Measurements from ENCODE around the gene FBXO28. TPM values are rescaled to one million over a fixed set of nuclear protein-coding genes. Genes with fewer than 3 reads are reported as not detected.

The FBXO28 gene
- total RNA-seq, 1 experiment from 2014 or later = 37.0 TPM

DNA sequence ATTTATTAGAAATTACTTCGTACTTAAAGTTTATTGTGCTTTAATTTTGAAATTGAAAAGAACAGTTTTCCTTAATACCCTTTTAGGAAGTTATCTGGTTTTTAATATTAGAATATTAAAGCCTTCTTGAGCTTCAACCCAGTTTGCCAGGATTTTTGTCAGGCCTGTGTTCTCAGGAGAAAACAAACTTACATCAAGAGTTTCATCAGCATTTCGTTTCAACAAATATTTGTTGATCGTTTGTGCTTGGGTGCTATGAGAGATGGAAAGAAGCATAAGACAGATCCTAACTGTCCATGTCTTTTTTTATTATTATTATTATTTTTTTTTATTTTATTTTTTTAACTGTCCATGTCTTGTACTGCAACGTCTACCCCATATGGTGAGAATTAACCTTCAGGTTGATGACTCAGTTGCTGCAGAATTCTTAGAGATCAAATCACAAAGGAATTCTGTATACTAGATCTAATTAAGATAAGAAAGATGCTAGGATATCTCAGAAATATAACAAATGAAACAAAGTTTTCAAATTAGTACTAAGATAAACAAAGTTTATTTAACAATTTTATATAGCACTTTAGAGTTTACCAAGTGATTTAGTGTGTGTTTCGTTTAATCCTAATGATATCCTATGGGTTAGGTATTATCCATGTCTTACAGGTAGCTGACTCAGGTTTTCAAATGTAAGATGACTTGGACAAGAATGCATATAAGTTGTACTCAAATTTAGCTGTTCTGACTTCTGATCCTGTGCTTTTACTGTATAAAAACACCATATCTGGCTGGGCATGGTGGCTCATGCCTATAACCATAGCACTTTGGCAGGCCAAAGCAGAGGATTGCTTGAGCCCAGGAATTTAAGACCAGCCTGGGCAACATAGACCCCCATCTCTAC is 14.3 kb downstream of the FBXO28 start:
- Histone ChIP-seq H3K27me3 (ENCODE audit: insufficient read depth, low read length) (no peaks in the 10 kb centered on the region), H3K9me2 (ENCODE audit: insufficient read depth) (no peaks in the 10 kb centered on the region), H3K79me2 (ENCODE audit: insufficient read depth, low read length) (peaks cover 63% of the 10 kb centered on the region), H3K4me1 (ENCODE audit: control insufficient read depth in 1 of 2, insufficient read depth in 2 of 2, low read length in 2 of 2) (peaks cover 0 to 6% of the 10 kb centered on the region in 2 experiments; a peak in 1 of 4 replicates), H3K4me3 (replicated peaks in 1 of 2; ENCODE audit: low read depth in 1 of 2, low read length in 2 of 2) (no peak overlapping the region), H4K20me1 (ENCODE audit: insufficient read depth) (peaks cover 6% of the 10 kb centered on the region; the same call in 1 of the 2 replicates), H3K9ac (ENCODE audit: low read length) (no peak overlapping the region), H3K27ac (ENCODE audit: low read depth, low read length) (no peak overlapping the region), H3K36me3 (ENCODE audit: control insufficient read depth in 1 of 2, insufficient read depth in 2 of 2, low read length in 2 of 2) (peaks cover 20 to 25% of the 10 kb centered on the region in 2 experiments), H2AFZ (ENCODE audit: low read depth, low read length, poor library complexity, severe bottlenecking) (no peak overlapping the region), H3K9me3 (ENCODE audit: control insufficient read depth in 1 of 2, insufficient read depth in 1 of 2, low read depth in 1 of 2, low read length in 2 of 2) (peaks cover 0 to 3% of the 10 kb centered on the region in 2 experiments; a peak in 1 of 4 replicates), H3K4me2 (ENCODE audit: low read length) (no peak overlapping the region)
- BruUV-seq (replicated peaks) = no TSS peak
- intact Hi-C loops (cut with micrococcal nuclease) = no loop called here
- ATAC-seq = no peak
- DNase-seq (ENCODE audit: low read depth, low spot score) = no peak
- RAD21 ChIA-PET (ENCODE audit: low non-redundant PET in 1 of 2, low total read pairs in 2 of 2, uncharacterized antibody in 2 of 2, unreplicated experiment in 2 of 2) = no interaction called here
- no peak for TF ChIP-seq POLR2A (IDR thresholded peaks at IDR 0.05; ENCODE audit: borderline replicate concordance, extremely low read depth, insufficient read depth, insufficient read length)
- POLR2A ChIA-PET = no interaction called here
- CTCF ChIA-PET = no interaction called here

DNA sequence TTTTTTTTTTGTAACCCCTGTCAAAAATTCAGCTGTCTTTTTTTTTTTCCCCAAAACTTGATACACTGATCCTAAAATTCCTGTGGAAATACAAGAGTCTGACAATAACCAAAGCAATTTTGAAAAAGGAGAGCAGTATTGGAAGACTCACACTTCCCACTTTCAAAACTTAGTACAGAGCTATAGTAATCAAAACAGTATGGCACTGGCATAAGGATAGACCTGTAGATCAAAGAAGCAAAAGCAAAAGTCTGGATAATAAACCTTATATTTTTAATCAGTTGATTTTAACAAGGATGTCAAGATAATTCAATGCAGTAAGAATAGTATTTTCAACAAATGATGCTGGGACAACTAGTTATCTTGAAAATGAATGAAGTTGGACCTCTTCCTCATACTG is 17.3 kb downstream of the FBXO28 start:
- Histone ChIP-seq H3K27me3 (ENCODE audit: insufficient read depth, low read length) (no peaks in the 10 kb centered on the region), H4K20me1 (ENCODE audit: insufficient read depth) (no peaks in the 10 kb centered on the region; the same call in 1 of the 2 replicates), H3K36me3 (ENCODE audit: control insufficient read depth in 1 of 2, insufficient read depth in 2 of 2, low read length in 2 of 2) (peaks cover 30 to 33% of the 10 kb centered on the region in 2 experiments), H3K4me1 (ENCODE audit: control insufficient read depth in 1 of 2, insufficient read depth in 2 of 2, low read length in 2 of 2) (peaks cover 0 to 6% of the 10 kb centered on the region in 2 experiments; a peak in 1 of 4 replicates), H3K9ac (ENCODE audit: low read length) (no peak overlapping the region), H3K79me2 (ENCODE audit: insufficient read depth, low read length) (peaks cover 32% of the 10 kb centered on the region), H3K9me3 (ENCODE audit: control insufficient read depth in 1 of 2, insufficient read depth in 1 of 2, low read depth in 1 of 2, low read length in 2 of 2) (peaks cover 0 to 3% of the 10 kb centered on the region in 2 experiments; a peak in 1 of 4 replicates), H3K4me2 (ENCODE audit: low read length) (no peak overlapping the region), H3K27ac (ENCODE audit: low read depth, low read length) (no peak overlapping the region), H2AFZ (ENCODE audit: low read depth, low read length, poor library complexity, severe bottlenecking) (no peak overlapping the region), H3K9me2 (ENCODE audit: insufficient read depth) (no peaks in the 10 kb centered on the region; the same call in 1 of the 2 replicates), H3K4me3 (replicated peaks in 1 of 2; ENCODE audit: low read depth in 1 of 2, low read length in 2 of 2) (no peak overlapping the region)
- ChIA-PET RAD21 (ENCODE audit: low non-redundant PET in 1 of 2, low total read pairs in 2 of 2, uncharacterized antibody in 2 of 2, unreplicated experiment in 2 of 2) (no interaction called here), POLR2A (no interaction called here), CTCF (no interaction called here)
- TF ChIP-seq RAD21 (IDR thresholded peaks at IDR 0.05; ENCODE audit: low read depth) (no peak), SP1 (IDR thresholded peaks at IDR 0.05; ENCODE audit: low read depth) (no peak), POLR2AphosphoS5 (IDR thresholded peaks at IDR 0.05; ENCODE audit: low read depth, low read length) (no peak), CBX3 (IDR thresholded peaks at IDR 0.05; ENCODE audit: low read depth) (peak; percentile 48; the same call in 1 of the 2 replicates), EGR1 (IDR thresholded peaks at IDR 0.05; ENCODE audit: low read depth) (no peak)
- BruUV-seq (replicated peaks) = no TSS peak
- ATAC-seq (no peak), DNase-seq (ENCODE audit: low read depth, low spot score) (no peak)
- intact Hi-C loops (cut with micrococcal nuclease) = no loop called here

Data from HCT116 (cell line).